ENCODE data around the gene SMIM5. TPM values are rescaled to one million over a fixed set of nuclear protein-coding genes. Genes with fewer than 3 reads are reported as not detected.

Gene SMIM5
- total RNA-seq, 1 donor from 2014 or later = not detected

DNA sequence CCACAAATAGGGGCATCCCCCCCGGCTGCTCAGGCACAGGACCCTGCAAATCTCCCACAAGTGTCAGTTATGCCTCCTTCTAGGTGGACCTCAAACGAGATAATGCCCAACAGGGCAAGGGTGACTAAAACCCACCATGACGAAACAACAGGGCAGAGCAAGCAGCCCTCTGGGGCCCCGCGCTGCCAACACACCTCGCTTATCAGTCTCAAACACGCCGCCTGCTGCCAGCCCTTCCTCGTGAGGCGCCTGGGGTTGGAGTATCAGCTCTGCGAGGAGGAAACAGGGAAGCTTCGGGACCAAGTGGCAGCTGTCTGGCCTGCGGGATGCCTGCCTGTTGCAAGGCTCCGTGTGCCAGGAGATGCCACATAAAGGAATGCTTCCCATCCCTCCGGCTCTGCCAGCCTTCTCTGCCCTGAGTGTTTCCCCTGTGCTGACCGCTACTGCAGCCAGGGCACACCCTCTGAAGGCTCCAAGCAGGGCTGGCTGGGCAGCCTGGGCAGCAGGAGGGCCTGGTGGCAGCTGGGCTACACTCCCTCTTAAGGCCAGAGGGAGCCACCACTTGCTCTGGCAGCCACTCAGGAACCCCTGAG, 2.5 kb downstream of the SMIM5 start:
- Mint-ChIP-seq H3K9me3 (no peaks in the 10 kb centered on the region), H3K36me3 (no peaks in the 10 kb centered on the region), H3K4me3 (no peak overlapping the region), H3K27ac (no peak overlapping the region), H3K27me3 (ENCODE audit: insufficient read depth, low read depth) (peaks cover 14% of the 10 kb centered on the region), H3K4me1 (peaks cover 42% of the 10 kb centered on the region)
- no peak overlapping the region for H3K27ac ChIP-seq
- H3K9me3 ChIP-seq (ENCODE audit: low read depth) = no peaks in the 10 kb centered on the region
- H3K4me1 ChIP-seq = peaks cover 25% of the 10 kb centered on the region
- no peaks in the 10 kb centered on the region for H3K36me3 ChIP-seq
- H3K79me2 ChIP-seq (ENCODE audit: low read depth) = no peaks in the 10 kb centered on the region
- H3K4me2 ChIP-seq = no peak overlapping the region
- DNase-seq (ENCODE audit: low spot score) = no peak
- TF ChIP-seq EZH2 (IDR thresholded peaks at IDR 0.05) (no peak), EZH2phosphoT487 (IDR thresholded peaks at IDR 0.05) (no peak)
- TF ChIP-seq, protein P1, sequence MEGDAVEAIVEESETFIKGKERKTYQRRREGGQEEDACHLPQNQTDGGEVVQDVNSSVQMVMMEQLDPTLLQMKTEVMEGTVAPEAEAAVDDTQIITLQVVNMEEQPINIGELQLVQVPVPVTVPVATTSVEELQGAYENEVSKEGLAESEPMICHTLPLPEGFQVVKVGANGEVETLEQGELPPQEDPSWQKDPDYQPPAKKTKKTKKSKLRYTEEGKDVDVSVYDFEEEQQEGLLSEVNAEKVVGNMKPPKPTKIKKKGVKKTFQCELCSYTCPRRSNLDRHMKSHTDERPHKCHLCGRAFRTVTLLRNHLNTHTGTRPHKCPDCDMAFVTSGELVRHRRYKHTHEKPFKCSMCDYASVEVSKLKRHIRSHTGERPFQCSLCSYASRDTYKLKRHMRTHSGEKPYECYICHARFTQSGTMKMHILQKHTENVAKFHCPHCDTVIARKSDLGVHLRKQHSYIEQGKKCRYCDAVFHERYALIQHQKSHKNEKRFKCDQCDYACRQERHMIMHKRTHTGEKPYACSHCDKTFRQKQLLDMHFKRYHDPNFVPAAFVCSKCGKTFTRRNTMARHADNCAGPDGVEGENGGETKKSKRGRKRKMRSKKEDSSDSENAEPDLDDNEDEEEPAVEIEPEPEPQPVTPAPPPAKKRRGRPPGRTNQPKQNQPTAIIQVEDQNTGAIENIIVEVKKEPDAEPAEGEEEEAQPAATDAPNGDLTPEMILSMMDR (IDR thresholded peaks at IDR 0.05) = no peak
- H3K4me3 ChIP-seq = no peak overlapping the region
- H3K9ac ChIP-seq = no peak overlapping the region
- H3F3A ChIP-seq (ENCODE audit: low read depth) = peaks cover 22% of the 10 kb centered on the region
- no peak overlapping the region for H2AFZ ChIP-seq (replicated peaks)
- H3K27me3 ChIP-seq = no peaks in the 10 kb centered on the region
- H4K20me1 ChIP-seq (ENCODE audit: low read depth) = peaks cover 55% of the 10 kb centered on the region

DNA sequence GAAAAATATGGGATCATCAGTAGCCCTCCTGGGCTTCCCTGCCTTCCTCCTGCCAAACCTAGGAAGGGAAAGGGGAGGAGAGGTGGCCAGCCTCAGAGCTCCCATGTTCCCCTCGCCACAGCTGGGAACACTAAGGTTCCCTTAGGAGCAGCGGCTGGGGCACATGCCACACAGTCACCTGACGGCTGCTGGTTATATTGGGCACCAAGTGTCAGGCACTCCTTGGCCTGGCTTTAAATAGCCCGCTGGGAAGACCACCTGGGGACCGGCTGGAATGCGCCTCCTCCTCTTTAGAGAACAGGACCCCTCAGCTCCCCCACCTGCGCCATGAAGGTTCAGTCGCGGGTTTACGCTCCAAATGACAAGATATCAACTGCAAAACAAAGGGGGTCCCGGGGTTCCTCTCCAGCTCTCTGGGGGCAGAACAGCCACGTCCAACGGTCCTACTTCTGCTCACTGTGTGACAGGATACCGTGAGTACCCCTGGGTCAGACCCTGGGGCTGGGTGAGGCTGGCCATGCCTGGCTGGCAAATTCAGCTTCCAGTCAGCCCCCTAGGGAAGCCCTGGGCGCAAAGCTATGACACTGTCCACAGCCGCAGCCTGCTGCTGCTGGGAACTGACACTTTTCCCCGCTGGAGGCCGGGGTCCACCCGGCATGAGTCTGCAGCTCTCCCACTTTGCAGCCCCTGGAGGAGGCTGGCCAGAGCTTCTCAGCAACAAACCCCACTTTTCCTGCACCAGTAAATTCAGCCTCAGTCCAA, 3.3 kb downstream of the SMIM5 start:
- H2AFZ ChIP-seq (replicated peaks) = no peak overlapping the region
- H3K27me3 ChIP-seq = no peaks in the 10 kb centered on the region
- peak overlapping the region; percentile 57 for H3K27ac Mint-ChIP-seq
- peak; percentile 15 for DNase-seq (ENCODE audit: low spot score)
- H3K9ac ChIP-seq = no peak overlapping the region
- H3K27me3 Mint-ChIP-seq (ENCODE audit: insufficient read depth, low read depth) = peaks cover 14% of the 10 kb centered on the region
- H3K36me3 ChIP-seq = no peaks in the 10 kb centered on the region
- peaks cover 55% of the 10 kb centered on the region for H4K20me1 ChIP-seq (ENCODE audit: low read depth)
- no peaks in the 10 kb centered on the region for H3K36me3 Mint-ChIP-seq
- no peaks in the 10 kb centered on the region for H3K9me3 Mint-ChIP-seq
- peaks cover 22% of the 10 kb centered on the region for H3F3A ChIP-seq (ENCODE audit: low read depth)
- no peak overlapping the region for H3K4me3 Mint-ChIP-seq
- H3K27ac ChIP-seq = no peak overlapping the region
- H3K4me1 ChIP-seq = peaks cover 25% of the 10 kb centered on the region
- no peak overlapping the region for H3K4me2 ChIP-seq
- no peaks in the 10 kb centered on the region for H3K79me2 ChIP-seq (ENCODE audit: low read depth)
- TF ChIP-seq, protein P1 (IDR thresholded peaks at IDR 0.05) = no peak
- TF ChIP-seq EZH2phosphoT487 (IDR thresholded peaks at IDR 0.05) (no peak), EZH2 (IDR thresholded peaks at IDR 0.05) (no peak)
- no peaks in the 10 kb centered on the region for H3K9me3 ChIP-seq (ENCODE audit: low read depth)
- no peak overlapping the region for H3K4me3 ChIP-seq
- peaks cover 42% of the 10 kb centered on the region for H3K4me1 Mint-ChIP-seq

DNA sequence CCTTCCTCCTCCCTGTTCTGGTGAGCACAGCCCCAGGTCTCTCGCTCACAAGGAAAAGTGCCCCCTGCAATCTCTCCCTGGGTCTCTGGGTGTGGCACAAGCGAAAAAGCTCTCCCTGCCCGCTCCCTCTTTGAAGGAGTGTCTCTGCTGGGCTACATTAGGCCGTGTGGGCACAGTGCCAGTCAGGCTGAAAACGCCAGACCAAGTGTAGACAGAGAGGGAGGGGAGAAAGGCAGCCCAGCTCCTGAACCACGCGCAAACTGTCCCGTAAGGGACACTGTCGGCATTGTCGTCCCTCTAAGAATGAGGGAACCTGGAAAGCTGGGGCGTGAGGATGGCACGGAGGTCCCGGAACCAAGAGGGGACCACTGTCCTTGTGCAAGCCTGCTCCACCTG, 3.9 kb downstream of the SMIM5 start:
- Mint-ChIP-seq H3K9me3 (no peaks in the 10 kb centered on the region), H3K27me3 (ENCODE audit: insufficient read depth, low read depth) (peaks cover 14% of the 10 kb centered on the region), H3K27ac (peak overlapping the region; percentile 57), H3K4me3 (no peak overlapping the region), H3K4me1 (peaks cover 38% of the 10 kb centered on the region), H3K36me3 (no peaks in the 10 kb centered on the region)
- Histone ChIP-seq H3K4me1 (peaks cover 25% of the 10 kb centered on the region), H3K27ac (no peak overlapping the region), H3K9me3 (ENCODE audit: low read depth) (no peaks in the 10 kb centered on the region), H3F3A (ENCODE audit: low read depth) (peaks cover 22% of the 10 kb centered on the region), H3K4me2 (no peak overlapping the region), H2AFZ (replicated peaks) (no peak overlapping the region), H3K79me2 (ENCODE audit: low read depth) (no peaks in the 10 kb centered on the region), H3K9ac (no peak overlapping the region), H3K4me3 (no peak overlapping the region), H3K27me3 (no peaks in the 10 kb centered on the region), H3K36me3 (no peaks in the 10 kb centered on the region), H4K20me1 (ENCODE audit: low read depth) (peaks cover 55% of the 10 kb centered on the region)
- no peak for DNase-seq (ENCODE audit: low spot score)
- TF ChIP-seq EZH2phosphoT487 (IDR thresholded peaks at IDR 0.05) (no peak), EZH2 (IDR thresholded peaks at IDR 0.05) (no peak)
- TF ChIP-seq, protein P1 (IDR thresholded peaks at IDR 0.05) = no peak

All from neural progenitor cell (in vitro differentiated cells).